Measurements from ENCODE around the gene AQP12B.

GRCh38 chr2:240640939-240641338, 41.7 kb downstream of the AQP12B start:
- TF ChIP-seq, protein P1, sequence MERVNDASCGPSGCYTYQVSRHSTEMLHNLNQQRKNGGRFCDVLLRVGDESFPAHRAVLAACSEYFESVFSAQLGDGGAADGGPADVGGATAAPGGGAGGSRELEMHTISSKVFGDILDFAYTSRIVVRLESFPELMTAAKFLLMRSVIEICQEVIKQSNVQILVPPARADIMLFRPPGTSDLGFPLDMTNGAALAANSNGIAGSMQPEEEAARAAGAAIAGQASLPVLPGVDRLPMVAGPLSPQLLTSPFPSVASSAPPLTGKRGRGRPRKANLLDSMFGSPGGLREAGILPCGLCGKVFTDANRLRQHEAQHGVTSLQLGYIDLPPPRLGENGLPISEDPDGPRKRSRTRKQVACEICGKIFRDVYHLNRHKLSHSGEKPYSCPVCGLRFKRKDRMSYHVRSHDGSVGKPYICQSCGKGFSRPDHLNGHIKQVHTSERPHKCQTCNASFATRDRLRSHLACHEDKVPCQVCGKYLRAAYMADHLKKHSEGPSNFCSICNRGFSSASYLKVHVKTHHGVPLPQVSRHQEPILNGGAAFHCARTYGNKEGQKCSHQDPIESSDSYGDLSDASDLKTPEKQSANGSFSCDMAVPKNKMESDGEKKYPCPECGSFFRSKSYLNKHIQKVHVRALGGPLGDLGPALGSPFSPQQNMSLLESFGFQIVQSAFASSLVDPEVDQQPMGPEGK (CRISPR knock-in tag; IDR thresholded peaks at IDR 0.05; ENCODE audit: borderline replicate concordance), result no peak
- TF ChIP-seq ZNF8 (CRISPR knock-in tag; IDR thresholded peaks at IDR 0.05) (no peak), CSDC2 (CRISPR knock-in tag; IDR thresholded peaks at IDR 0.05) (no peak), ZFP3 (CRISPR knock-in tag; IDR thresholded peaks at IDR 0.05) (no peak), BACH2 (CRISPR knock-in tag; IDR thresholded peaks at IDR 0.05; ENCODE audit: borderline replicate concordance) (no peak), TCF4 (CRISPR knock-in tag; IDR thresholded peaks at IDR 0.05; ENCODE audit: borderline replicate concordance) (no peak), ZC3H10 (CRISPR knock-in tag; IDR thresholded peaks at IDR 0.05) (no peak)
- TF ChIP-seq, protein P2, sequence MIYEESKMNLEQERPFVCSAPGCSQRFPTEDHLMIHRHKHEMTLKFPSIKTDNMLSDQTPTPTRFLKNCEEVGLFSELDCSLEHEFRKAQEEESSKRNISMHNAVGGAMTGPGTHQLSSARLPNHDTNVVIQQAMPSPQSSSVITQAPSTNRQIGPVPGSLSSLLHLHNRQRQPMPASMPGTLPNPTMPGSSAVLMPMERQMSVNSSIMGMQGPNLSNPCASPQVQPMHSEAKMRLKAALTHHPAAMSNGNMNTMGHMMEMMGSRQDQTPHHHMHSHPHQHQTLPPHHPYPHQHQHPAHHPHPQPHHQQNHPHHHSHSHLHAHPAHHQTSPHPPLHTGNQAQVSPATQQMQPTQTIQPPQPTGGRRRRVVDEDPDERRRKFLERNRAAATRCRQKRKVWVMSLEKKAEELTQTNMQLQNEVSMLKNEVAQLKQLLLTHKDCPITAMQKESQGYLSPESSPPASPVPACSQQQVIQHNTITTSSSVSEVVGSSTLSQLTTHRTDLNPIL (CRISPR knock-in tag; IDR thresholded peaks at IDR 0.05; ENCODE audit: low read depth), result no peak
- TF ChIP-seq, protein P3, sequence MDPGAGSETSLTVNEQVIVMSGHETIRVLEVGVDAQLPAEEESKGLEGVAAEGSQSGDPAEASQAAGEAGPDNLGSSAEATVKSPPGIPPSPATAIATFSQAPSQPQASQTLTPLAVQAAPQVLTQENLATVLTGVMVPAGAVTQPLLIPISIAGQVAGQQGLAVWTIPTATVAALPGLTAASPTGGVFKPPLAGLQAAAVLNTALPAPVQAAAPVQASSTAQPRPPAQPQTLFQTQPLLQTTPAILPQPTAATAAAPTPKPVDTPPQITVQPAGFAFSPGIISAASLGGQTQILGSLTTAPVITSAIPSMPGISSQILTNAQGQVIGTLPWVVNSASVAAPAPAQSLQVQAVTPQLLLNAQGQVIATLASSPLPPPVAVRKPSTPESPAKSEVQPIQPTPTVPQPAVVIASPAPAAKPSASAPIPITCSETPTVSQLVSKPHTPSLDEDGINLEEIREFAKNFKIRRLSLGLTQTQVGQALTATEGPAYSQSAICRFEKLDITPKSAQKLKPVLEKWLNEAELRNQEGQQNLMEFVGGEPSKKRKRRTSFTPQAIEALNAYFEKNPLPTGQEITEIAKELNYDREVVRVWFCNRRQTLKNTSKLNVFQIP (CRISPR knock-in tag; IDR thresholded peaks at IDR 0.05; ENCODE audit: borderline replicate concordance, low read depth), result no peak

Data from SK-N-SH treated with all-trans-retinoic acid at 6 μM for 48 hours (cell line).